ENCODE results near the gene ZNF33B. TPM values are rescaled to one million over a fixed set of nuclear protein-coding genes. Genes with fewer than 3 reads are reported as not detected.

Gene ZNF33B
- total RNA-seq, 1 experiment from 2014 or later = 43.2 TPM

DNA sequence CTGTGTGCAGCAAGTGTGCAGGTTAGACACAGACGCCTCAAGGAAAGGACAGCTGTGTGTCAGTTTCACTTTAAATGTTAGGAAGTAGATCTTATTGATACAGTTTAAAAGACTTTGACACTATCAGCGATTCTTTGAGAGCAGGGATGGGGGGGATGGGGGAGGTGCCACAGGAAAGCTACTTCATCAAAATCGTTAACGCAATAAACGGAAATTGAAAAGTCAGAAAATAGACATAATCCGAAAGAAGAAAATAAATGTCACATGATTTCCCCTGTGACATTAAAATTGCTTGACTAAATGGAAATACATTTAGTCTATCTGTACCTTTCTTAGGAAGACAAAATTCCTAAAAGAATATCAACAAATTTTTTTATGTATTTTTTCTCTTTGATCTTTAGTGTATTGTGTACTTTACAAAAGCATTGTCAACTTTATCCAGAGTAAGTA lies 476 bp upstream of the ZNF33B start:
- H3K4me3 Mint-ChIP-seq (ENCODE audit: unreplicated experiment) = peak overlapping the region; percentile 87
- intact Hi-C loops (cut with micrococcal nuclease; ENCODE audit: unreplicated experiment) = loop anchor here (1.0 to 2.0 kb wide), 4 partner anchors 13 to 143 kb away; partner anchors contain the start of gene BMS1
- H3K27me3 Mint-ChIP-seq (ENCODE audit: insufficient read depth, unreplicated experiment) = no peaks in the 10 kb centered on the region
- no TSS peak for BruUV-seq (replicated peaks)
- peak overlapping the region; percentile 91 for H3K27ac Mint-ChIP-seq (ENCODE audit: unreplicated experiment)
- H3K4me1 Mint-ChIP-seq (ENCODE audit: low read depth, unreplicated experiment) = peaks cover 19% of the 10 kb centered on the region
- H3K36me3 Mint-ChIP-seq (ENCODE audit: insufficient read depth, unreplicated experiment) = peaks cover 46% of the 10 kb centered on the region
- DNase-seq = no peak
- POLR2A ChIA-PET = no interaction called here
- no peaks in the 10 kb centered on the region for H3K9me3 Mint-ChIP-seq (ENCODE audit: unreplicated experiment)
- TF ChIP-seq, protein P1, sequence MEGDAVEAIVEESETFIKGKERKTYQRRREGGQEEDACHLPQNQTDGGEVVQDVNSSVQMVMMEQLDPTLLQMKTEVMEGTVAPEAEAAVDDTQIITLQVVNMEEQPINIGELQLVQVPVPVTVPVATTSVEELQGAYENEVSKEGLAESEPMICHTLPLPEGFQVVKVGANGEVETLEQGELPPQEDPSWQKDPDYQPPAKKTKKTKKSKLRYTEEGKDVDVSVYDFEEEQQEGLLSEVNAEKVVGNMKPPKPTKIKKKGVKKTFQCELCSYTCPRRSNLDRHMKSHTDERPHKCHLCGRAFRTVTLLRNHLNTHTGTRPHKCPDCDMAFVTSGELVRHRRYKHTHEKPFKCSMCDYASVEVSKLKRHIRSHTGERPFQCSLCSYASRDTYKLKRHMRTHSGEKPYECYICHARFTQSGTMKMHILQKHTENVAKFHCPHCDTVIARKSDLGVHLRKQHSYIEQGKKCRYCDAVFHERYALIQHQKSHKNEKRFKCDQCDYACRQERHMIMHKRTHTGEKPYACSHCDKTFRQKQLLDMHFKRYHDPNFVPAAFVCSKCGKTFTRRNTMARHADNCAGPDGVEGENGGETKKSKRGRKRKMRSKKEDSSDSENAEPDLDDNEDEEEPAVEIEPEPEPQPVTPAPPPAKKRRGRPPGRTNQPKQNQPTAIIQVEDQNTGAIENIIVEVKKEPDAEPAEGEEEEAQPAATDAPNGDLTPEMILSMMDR (IDR thresholded peaks at IDR 0.05; ENCODE audit: insufficient read depth in 1 of 2, low read depth in 1 of 2, low read length in 1 of 2, severe bottlenecking in 1 of 2, unreplicated experiment in 1 of 2) = no peak
- H3K36me3 ChIP-seq (ENCODE audit: control insufficient read depth, insufficient read depth, low read length) = no peaks in the 10 kb centered on the region
- H3K9me3 ChIP-seq = no peaks in the 10 kb centered on the region
- no peaks in the 10 kb centered on the region for H3K27me3 ChIP-seq (replicated peaks; ENCODE audit: control insufficient read depth, insufficient read depth, low read length)
- H3K4me3 ChIP-seq (ENCODE audit: low read depth, low read length) = peak overlapping the region; percentile 48
- peaks cover 29% of the 10 kb centered on the region for H3K4me1 ChIP-seq
- CTCF ChIA-PET = no interaction called here

DNA sequence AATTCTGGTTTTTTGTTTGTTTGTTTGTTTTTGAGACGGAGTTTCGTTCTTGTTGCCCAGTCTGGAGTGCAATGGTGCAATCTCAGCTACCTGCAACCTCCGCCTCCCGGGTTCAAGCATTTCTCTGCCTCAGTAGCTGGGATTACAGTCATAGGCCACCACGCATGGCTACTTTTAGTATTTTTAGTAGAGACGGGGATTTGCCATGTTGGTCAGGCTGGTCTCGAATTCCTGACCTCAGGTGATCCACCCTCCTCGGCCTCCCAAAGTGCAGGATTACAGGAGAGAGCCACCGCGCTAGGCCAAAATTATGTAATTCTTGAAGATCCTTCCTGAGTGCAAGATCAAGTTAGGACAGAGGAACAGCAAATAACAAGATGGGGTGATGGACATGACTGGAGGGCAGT lies 719 bp downstream of the ZNF33B start:
- Mint-ChIP-seq H3K27ac (ENCODE audit: unreplicated experiment) (peak overlapping the region; percentile 91), H3K9me3 (ENCODE audit: unreplicated experiment) (no peaks in the 10 kb centered on the region), H3K27me3 (ENCODE audit: insufficient read depth, unreplicated experiment) (no peaks in the 10 kb centered on the region), H3K4me3 (ENCODE audit: unreplicated experiment) (peak overlapping the region; percentile 87), H3K36me3 (ENCODE audit: insufficient read depth, unreplicated experiment) (peaks cover 58% of the 10 kb centered on the region), H3K4me1 (ENCODE audit: low read depth, unreplicated experiment) (peaks cover 19% of the 10 kb centered on the region)
- POLR2A ChIA-PET = no interaction called here
- Histone ChIP-seq H3K4me3 (ENCODE audit: low read depth, low read length) (peak overlapping the region; percentile 48), H3K9me3 (no peaks in the 10 kb centered on the region), H3K27me3 (replicated peaks; ENCODE audit: control insufficient read depth, insufficient read depth, low read length) (no peaks in the 10 kb centered on the region), H3K36me3 (ENCODE audit: control insufficient read depth, insufficient read depth, low read length) (no peaks in the 10 kb centered on the region), H3K4me1 (peaks cover 27% of the 10 kb centered on the region)
- CTCF ChIA-PET = interaction anchor here (0.6 kb wide), 1 partner anchor 62 kb away, joined by 3 read pairs; no protein-coding TSS in a partner anchor
- BruUV-seq (replicated peaks) = no TSS peak
- no peak for DNase-seq
- intact Hi-C loops (cut with micrococcal nuclease; ENCODE audit: unreplicated experiment) = loop anchor here (1.0 to 2.0 kb wide), 4 partner anchors 15 to 145 kb away; partner anchors contain the start of gene BMS1
- TF ChIP-seq, protein P1 (IDR thresholded peaks at IDR 0.05; ENCODE audit: insufficient read depth in 1 of 2, low read depth in 1 of 2, low read length in 1 of 2, severe bottlenecking in 1 of 2, unreplicated experiment in 1 of 2) = no peak

DNA sequence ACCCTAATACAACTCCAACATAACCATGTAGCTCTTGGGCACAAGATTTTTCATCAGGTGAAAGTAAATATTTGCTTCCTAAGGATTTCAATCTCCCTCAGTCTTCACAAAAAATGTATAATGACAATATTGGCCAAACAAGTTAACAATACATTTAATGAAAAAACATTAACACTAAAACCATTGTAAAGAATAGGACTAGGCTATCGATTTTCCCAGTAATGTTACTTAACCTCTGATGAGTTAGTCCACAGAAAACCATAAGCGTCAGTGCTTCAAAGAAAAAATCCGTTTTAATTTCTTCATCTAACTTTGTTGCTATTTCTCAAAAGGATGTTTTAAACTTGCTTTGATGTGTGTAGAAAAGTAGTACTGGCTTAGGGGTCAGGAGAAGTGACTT lies 1.2 kb downstream of the ZNF33B start:
- peak overlapping the region; percentile 91 for H3K27ac Mint-ChIP-seq (ENCODE audit: unreplicated experiment)
- H3K27me3 ChIP-seq (replicated peaks; ENCODE audit: control insufficient read depth, insufficient read depth, low read length) = no peaks in the 10 kb centered on the region
- peaks cover 63% of the 10 kb centered on the region for H3K36me3 Mint-ChIP-seq (ENCODE audit: insufficient read depth, unreplicated experiment)
- BruUV-seq (replicated peaks) = TSS peak; percentile 35
- ChIA-PET POLR2A (no interaction called here), CTCF (interaction anchor here (0.6 kb wide), 1 partner anchor 62 kb away, joined by 3 read pairs; no protein-coding TSS in a partner anchor)
- H3K4me3 ChIP-seq (ENCODE audit: low read depth, low read length) = peak overlapping the region; percentile 48
- H3K36me3 ChIP-seq (ENCODE audit: control insufficient read depth, insufficient read depth, low read length) = no peaks in the 10 kb centered on the region
- peaks cover 26% of the 10 kb centered on the region for H3K4me1 ChIP-seq
- H3K4me1 Mint-ChIP-seq (ENCODE audit: low read depth, unreplicated experiment) = peaks cover 19% of the 10 kb centered on the region
- DNase-seq = no peak
- no peaks in the 10 kb centered on the region for H3K9me3 ChIP-seq
- H3K9me3 Mint-ChIP-seq (ENCODE audit: unreplicated experiment) = no peaks in the 10 kb centered on the region
- no peaks in the 10 kb centered on the region for H3K27me3 Mint-ChIP-seq (ENCODE audit: insufficient read depth, unreplicated experiment)
- TF ChIP-seq, protein P1 (IDR thresholded peaks at IDR 0.05; ENCODE audit: insufficient read depth in 1 of 2, low read depth in 1 of 2, low read length in 1 of 2, severe bottlenecking in 1 of 2, unreplicated experiment in 1 of 2) = no peak
- peak overlapping the region; percentile 87 for H3K4me3 Mint-ChIP-seq (ENCODE audit: unreplicated experiment)
- intact Hi-C loops (cut with micrococcal nuclease; ENCODE audit: unreplicated experiment) = no loop called here
